Vagina (tissue), 2 donors: Measurements from ENCODE around the gene CDH13.

Source experiments
- POLR2A ChIP-seq, 2 donors: fragments of 450-650 bp; IDR thresholded peaks; one replicate each; pipeline ENCODE4 v1.6.1; 2017; ENCODE audit warnings: antibody characterized with exemption in 2 of 2, mild to moderate bottlenecking in 2 of 2, moderate library complexity in 2 of 2
- TF ChIP-seq, protein P1 (sequence below), 3 experiments: fragments of 450-650 bp in 2 of 3; fragments of 200-600 bp in 1 of 3; sonication (generic) in 1 of 3; IDR thresholded peaks; one replicate each; pipeline ENCODE4 v1.5.1; 2017 to 2019; ENCODE audit warnings: antibody characterized with exemption in 3 of 3, mild to moderate bottlenecking in 2 of 3, moderate library complexity in 2 of 3

DNA sequence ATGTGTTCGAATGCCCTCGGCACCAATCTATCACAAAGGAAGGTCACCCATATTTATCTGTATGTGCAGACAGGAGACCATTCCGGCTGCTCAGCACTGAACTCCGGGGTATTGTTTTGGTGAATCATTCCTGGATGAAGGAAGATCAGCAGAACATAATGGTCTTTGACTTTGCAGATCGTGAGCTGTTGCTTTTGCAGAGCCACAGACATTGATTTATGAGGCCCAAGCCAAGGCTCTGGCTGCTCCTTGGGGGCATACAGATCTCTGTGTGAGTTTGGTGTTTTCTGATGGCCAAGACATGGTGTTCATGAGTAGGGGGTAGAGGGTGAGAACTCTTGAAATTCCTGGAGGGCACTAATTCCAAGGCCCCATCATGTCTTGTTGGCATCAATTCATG lies 722.2 kb downstream of the CDH13 start:
- TF ChIP-seq POLR2A (IDR thresholded peaks at IDR 0.05): no peak
- TF ChIP-seq, protein P1, sequence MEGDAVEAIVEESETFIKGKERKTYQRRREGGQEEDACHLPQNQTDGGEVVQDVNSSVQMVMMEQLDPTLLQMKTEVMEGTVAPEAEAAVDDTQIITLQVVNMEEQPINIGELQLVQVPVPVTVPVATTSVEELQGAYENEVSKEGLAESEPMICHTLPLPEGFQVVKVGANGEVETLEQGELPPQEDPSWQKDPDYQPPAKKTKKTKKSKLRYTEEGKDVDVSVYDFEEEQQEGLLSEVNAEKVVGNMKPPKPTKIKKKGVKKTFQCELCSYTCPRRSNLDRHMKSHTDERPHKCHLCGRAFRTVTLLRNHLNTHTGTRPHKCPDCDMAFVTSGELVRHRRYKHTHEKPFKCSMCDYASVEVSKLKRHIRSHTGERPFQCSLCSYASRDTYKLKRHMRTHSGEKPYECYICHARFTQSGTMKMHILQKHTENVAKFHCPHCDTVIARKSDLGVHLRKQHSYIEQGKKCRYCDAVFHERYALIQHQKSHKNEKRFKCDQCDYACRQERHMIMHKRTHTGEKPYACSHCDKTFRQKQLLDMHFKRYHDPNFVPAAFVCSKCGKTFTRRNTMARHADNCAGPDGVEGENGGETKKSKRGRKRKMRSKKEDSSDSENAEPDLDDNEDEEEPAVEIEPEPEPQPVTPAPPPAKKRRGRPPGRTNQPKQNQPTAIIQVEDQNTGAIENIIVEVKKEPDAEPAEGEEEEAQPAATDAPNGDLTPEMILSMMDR (IDR thresholded peaks at IDR 0.05): no peak
